Calu3 (cell line): ENCODE results near the gene ZNF232. TPM values are rescaled to one million over a fixed set of nuclear protein-coding genes. Genes with fewer than 3 reads are reported as not detected.
"Not testable (repeated sequence)": the region's sequence is repeated elsewhere in the genome, so short reads cannot be mapped to it uniquely, and the experiment has no call there.

Experiments used
- BruUV-seq: library from RNA; stranded (reverse); fragments of 400-500 nt; replicated peaks from 2 replicates; lab custom pipeline; 2021; lab: Mats Ljungman, UMichigan
- CTCF ChIA-PET: fragments of 300-600 bp; sonication (Branson Sonifier 250); formaldehyde crosslinking; loops from one replicate; lab custom pipeline; 2022; ENCODE audit warnings: antibody characterized with exemption; lab: Charles Lee
- DNase-seq: peaks from one replicate; pipeline ENCODE4 v3.0.0; 2022
- H3K27ac Mint-ChIP-seq: one replicate; pipeline ENCODE4 v1.8.0; 2022; ENCODE audit warnings: mixed read lengths; ENCODE audit not compliant: unreplicated experiment
- H3K27me3 Mint-ChIP-seq: one replicate; pipeline ENCODE4 v1.8.0; 2022; ENCODE audit warnings: mixed read lengths; ENCODE audit not compliant: unreplicated experiment
- H3K36me3 Mint-ChIP-seq: one replicate; pipeline ENCODE4 v1.8.0; 2022; ENCODE audit warnings: mild to moderate bottlenecking, moderate library complexity, mixed read lengths; ENCODE audit not compliant: insufficient read depth, unreplicated experiment
- H3K4me1 Mint-ChIP-seq: one replicate; pipeline ENCODE4 v1.8.0; 2022; ENCODE audit warnings: mild to moderate bottlenecking, low read depth, mixed read lengths; ENCODE audit not compliant: unreplicated experiment
- H3K4me3 Mint-ChIP-seq: one replicate; pipeline ENCODE4 v1.8.0; 2022; ENCODE audit warnings: mild to moderate bottlenecking, low read depth, moderate library complexity, mixed read lengths; ENCODE audit not compliant: unreplicated experiment
- H3K9me3 Mint-ChIP-seq: one replicate; pipeline ENCODE4 v1.8.0; 2022; ENCODE audit warnings: low read depth, mixed read lengths; ENCODE audit not compliant: unreplicated experiment
- intact Hi-C: fragments of 100-400 bp; cut with micrococcal nuclease; formaldehyde crosslinking; loops from one replicate; pipeline ENCODE4 v1.10.0; 2022; ENCODE audit not compliant: unreplicated experiment
- total RNA-seq: library from RNA; stranded (reverse); gene quantifications from 2 replicates; pipeline ENCODE4 v1.2.3, GENCODE V29; 2022
- TF ChIP-seq, protein P1 (sequence below): fragments of 200-600 bp; IDR thresholded peaks from one replicate; pipeline ENCODE4 v1.8.0; 2022; ENCODE audit warnings: antibody characterized with exemption; ENCODE audit not compliant: unreplicated experiment

The ZNF232 gene
- total RNA-seq, 1 experiment from 2014 or later = 8.4 TPM

DNA sequence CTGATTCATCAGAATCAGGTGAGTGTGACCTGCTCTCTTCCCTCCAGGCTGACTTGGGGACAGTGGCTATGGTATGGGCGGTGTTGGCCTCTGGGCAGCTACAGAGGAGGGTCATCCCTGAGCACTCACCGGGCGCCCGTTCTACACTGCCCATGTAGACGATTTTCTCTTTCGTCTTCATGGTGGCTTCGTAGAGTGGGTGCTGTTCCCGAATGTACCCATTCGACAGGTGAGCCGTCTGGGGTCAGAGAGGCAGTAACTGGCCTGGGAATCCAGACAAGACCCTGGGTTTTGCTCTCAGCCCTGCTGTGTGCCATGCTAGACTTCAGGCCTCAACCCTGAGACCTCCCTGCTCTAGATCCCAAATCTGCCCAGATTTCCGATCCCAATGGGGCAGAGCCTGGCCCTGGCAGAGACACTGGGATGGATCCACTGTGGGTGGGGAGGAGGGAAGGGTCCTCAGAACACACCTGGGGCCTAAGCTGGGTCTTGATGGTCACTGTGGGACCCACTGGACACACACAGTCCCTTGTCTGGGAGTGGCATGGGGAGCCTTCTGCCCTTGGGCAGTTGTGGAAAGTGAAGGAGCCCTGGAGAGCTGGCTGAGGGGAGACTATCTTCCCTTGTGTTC lies 17.3 kb upstream of the ZNF232 start:
- intact Hi-C loops = no loop called here
- no peaks in the 10 kb centered on the region for H3K9me3 Mint-ChIP-seq
- no TSS peak for BruUV-seq
- no peaks in the 10 kb centered on the region for H3K4me1 Mint-ChIP-seq
- H3K27me3 Mint-ChIP-seq = peaks cover 47% of the 10 kb centered on the region
- TF ChIP-seq, protein P1, sequence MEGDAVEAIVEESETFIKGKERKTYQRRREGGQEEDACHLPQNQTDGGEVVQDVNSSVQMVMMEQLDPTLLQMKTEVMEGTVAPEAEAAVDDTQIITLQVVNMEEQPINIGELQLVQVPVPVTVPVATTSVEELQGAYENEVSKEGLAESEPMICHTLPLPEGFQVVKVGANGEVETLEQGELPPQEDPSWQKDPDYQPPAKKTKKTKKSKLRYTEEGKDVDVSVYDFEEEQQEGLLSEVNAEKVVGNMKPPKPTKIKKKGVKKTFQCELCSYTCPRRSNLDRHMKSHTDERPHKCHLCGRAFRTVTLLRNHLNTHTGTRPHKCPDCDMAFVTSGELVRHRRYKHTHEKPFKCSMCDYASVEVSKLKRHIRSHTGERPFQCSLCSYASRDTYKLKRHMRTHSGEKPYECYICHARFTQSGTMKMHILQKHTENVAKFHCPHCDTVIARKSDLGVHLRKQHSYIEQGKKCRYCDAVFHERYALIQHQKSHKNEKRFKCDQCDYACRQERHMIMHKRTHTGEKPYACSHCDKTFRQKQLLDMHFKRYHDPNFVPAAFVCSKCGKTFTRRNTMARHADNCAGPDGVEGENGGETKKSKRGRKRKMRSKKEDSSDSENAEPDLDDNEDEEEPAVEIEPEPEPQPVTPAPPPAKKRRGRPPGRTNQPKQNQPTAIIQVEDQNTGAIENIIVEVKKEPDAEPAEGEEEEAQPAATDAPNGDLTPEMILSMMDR = no peak
- no peak overlapping the region for H3K27ac Mint-ChIP-seq
- H3K36me3 Mint-ChIP-seq = no peaks in the 10 kb centered on the region
- DNase-seq = no peak
- CTCF ChIA-PET = no interaction called here
- no peak overlapping the region for H3K4me3 Mint-ChIP-seq

DNA sequence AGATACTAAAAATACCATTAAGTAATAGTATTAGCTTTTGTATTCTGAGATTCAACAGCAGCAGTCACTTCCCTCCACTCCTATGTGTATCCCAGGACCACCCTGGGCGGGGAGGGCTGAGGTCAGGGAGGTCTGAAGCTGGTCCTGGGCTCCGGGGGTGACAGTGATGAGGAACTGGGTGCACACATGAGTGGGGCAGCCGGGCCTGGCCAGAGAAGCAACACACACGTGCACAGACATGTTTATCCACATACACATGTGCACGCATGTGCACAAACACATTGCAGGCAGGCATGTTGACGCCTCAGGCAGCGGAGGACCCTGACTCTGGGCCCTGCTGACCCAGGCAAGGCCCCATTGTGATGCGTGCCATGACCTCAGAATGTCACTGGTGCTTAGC lies 16.7 kb upstream of the ZNF232 start:
- BruUV-seq, H3K36me3 Mint-ChIP-seq: not testable (repeated sequence)

DNA sequence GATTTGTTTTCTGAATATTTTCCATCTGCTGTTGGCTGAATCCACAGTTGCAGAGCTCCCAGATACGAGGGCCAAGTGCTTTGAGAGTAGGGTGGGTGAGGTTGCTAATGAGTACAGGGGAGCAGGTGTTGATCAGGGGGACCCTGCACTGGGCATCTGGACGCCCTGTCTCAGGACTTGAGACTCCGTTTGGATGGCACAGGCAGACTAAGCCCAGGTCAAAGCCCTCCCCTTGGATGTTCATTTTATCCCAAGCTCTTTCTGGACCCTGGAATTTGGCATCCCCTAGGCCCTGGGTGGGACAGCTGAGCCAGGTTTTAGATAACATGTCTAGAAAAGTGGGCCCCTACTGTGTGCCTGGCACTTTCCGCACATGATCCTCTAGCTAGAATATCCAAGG lies 16.2 kb upstream of the ZNF232 start:
- Mint-ChIP-seq H3K4me1 (no peaks in the 10 kb centered on the region), H3K9me3 (no peaks in the 10 kb centered on the region), H3K27me3 (peaks cover 51% of the 10 kb centered on the region), H3K36me3 (no peaks in the 10 kb centered on the region), H3K27ac (no peak overlapping the region), H3K4me3 (no peak overlapping the region)
- no peak for DNase-seq
- CTCF ChIA-PET = interaction anchor here (0.6 kb wide), 1 partner anchor 86 kb away, joined by 4 read pairs; no protein-coding TSS in a partner anchor
- TF ChIP-seq, protein P1 = no peak
- no TSS peak for BruUV-seq
- intact Hi-C loops = no loop called here

More for the DNA sequence above, 16.7 kb upstream of the ZNF232 start:
- H3K27ac Mint-ChIP-seq, H3K4me1 Mint-ChIP-seq, H3K9me3 Mint-ChIP-seq, H3K4me3 Mint-ChIP-seq, intact Hi-C loops, DNase-seq: not testable (repeated sequence)
- CTCF ChIA-PET = interaction anchor here (0.6 kb wide), 1 partner anchor 86 kb away, joined by 4 read pairs; no protein-coding TSS in a partner anchor
- H3K27me3 Mint-ChIP-seq = peaks cover 51% of the 10 kb centered on the region

DNA sequence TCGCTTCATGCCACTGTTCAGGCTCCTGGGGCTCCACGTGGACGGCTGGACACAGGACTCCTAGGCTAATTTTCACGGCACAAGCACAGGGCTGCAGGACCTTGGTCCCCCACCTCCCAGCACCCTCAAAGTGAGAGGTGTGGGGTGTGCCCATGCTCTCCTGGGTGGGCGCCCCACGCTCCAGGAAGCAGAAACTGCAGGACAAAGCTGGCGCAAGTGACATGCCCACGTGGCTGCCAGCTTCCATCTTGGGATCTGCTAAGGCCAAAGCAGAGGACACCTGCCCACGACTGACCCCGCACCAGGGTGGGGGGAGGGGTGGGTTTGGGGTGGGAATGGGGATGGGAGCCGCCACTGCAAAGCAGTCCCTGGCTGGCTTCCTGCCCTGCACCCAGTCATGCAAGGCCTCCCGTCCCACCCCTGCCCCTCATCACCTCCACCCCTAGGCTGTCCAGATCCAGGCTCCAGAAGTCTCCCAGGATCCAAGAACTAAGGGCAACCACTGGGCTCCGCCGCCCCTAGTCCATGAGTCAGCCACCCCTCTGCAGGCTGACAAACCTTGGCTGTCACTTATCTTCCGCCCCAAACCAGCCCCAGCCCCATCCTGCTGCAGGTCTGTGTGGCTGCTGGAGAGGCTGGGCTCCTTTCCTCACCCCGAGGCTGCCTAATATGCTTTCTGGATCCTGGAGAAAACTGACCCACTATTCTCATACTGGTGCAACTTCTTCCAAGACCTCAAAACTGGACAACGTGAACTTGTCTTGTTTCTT lies 15.2 kb upstream of the ZNF232 start:
- TF ChIP-seq, protein P1 = no peak
- CTCF ChIA-PET = no interaction called here
- Mint-ChIP-seq H3K36me3 (peaks cover 5% of the 10 kb centered on the region), H3K27ac (no peak overlapping the region), H3K4me3 (no peak overlapping the region), H3K9me3 (no peaks in the 10 kb centered on the region), H3K27me3 (peaks cover 58% of the 10 kb centered on the region), H3K4me1 (no peaks in the 10 kb centered on the region)
- no peak for DNase-seq
- BruUV-seq = no TSS peak
- intact Hi-C loops = no loop called here

DNA sequence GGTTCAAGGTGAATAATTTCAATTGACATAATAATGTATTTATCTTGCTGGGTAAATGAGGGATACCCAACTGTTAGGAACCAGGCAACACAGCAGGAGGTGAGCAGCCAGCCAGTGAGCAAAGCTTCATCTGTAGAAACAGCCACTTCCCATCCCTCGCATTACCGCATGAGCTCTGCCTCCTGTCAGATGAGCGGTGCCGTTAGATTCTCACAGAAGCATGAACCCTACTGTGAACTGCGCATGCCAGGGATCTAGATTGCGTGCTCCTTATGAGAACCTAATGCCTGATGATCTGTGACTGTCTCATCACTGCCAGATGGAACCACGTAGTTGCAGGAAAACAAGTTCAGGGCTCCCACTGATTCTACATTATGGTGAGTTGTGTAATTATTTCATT lies 13.2 kb upstream of the ZNF232 start:
- intact Hi-C loops = not testable (repeated sequence)

DNA sequence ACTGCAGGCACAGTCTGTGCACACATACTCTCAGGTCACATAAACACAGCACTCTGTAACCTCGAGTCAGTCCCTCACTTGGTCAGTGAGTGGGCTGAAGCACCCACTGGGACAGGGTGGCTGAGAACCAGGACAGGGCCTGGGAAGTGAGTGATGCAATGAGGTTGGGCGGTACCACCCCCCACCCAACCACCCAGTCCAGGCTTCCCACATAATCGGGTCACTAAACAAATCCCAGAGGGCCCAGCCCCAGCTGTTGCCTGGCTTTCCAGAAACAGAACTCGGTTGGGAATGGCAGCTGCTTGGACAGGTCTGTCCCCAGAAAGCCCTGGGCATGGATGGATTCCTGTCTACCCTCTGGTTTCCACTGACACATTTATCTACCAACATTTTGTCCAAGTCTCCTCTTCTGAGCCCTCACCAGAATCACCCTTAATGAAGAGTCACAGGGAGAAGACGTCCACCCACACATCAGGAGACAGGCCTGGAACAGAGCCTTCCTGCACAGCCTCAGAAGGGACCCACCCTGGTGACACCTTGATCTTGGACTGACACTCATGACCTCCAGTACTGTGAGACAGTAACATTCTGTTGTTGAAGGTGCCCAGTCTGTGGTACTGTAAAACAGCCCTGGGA lies 12.6 kb upstream of the ZNF232 start:
- H3K4me3 Mint-ChIP-seq, CTCF ChIA-PET, H3K4me1 Mint-ChIP-seq, BruUV-seq, H3K27ac Mint-ChIP-seq, intact Hi-C loops, DNase-seq, H3K9me3 Mint-ChIP-seq, H3K36me3 Mint-ChIP-seq: not testable (repeated sequence)
- H3K27me3 Mint-ChIP-seq = peaks cover 58% of the 10 kb centered on the region

More for the DNA sequence above, 13.2 kb upstream of the ZNF232 start:
- not testable (repeated sequence) for H3K4me3 Mint-ChIP-seq, H3K9me3 Mint-ChIP-seq, H3K36me3 Mint-ChIP-seq, H3K27ac Mint-ChIP-seq, DNase-seq, H3K4me1 Mint-ChIP-seq, BruUV-seq
- H3K27me3 Mint-ChIP-seq = peaks cover 60% of the 10 kb centered on the region
- CTCF ChIA-PET = interaction anchor here (0.6 kb wide), 1 partner anchor 143 kb away, joined by 4 read pairs; no protein-coding TSS in a partner anchor
